Measurements from ENCODE around the gene TAS1R2.

The TAS1R2 gene

GRCh38 chr1:18831656-18832055, 27.8 kb downstream of the TAS1R2 start:
- Histone ChIP-seq H3K23ac (ENCODE audit: low read length) (no peak overlapping the region), H3K79me1 (ENCODE audit: low read length) (no peaks in the 10 kb centered on the region), H3K14ac (ENCODE audit: low read length) (no peak overlapping the region), H2BK12ac (ENCODE audit: low read length) (no peak overlapping the region), H3K4me2 (ENCODE audit: low read length) (no peak overlapping the region), H4K12ac (ENCODE audit: low read depth, low read length) (no peak overlapping the region), H2BK120ac (ENCODE audit: insufficient read depth, low read length, poor library complexity) (no peak overlapping the region), H4K91ac (ENCODE audit: low read depth, low read length) (no peak overlapping the region), H3K4me1 (ENCODE audit: control insufficient read depth in 1 of 2, insufficient read depth in 2 of 2, low read length in 2 of 2) (no peaks in the 10 kb centered on the region), H3K27me3 (ENCODE audit: insufficient read depth, low read length) (no peaks in the 10 kb centered on the region), H4K8ac (ENCODE audit: low read depth, low read length) (no peak overlapping the region), H3K27ac (ENCODE audit: low read depth, low read length) (no peak overlapping the region), H3K9me3 (ENCODE audit: insufficient read depth, low read depth, low read length) (peaks cover 24% of the 10 kb centered on the region), H3K9ac (ENCODE audit: low read length) (no peak overlapping the region), H2BK5ac (ENCODE audit: low read depth, low read length, poor library complexity) (no peak overlapping the region), H3K4ac (ENCODE audit: low read depth, low read length) (no peak overlapping the region), H3K79me2 (ENCODE audit: control insufficient read depth, insufficient read depth, low read length, poor library complexity) (no peaks in the 10 kb centered on the region), H3K18ac (ENCODE audit: low read length) (no peak overlapping the region), H2AFZ (ENCODE audit: insufficient read depth, low read length, poor library complexity) (no peak overlapping the region), H3K4me3 (ENCODE audit: low read depth, low read length) (no peak overlapping the region), H3K36me3 (ENCODE audit: control insufficient read depth in 1 of 2, insufficient read depth in 2 of 2, low read length in 2 of 2) (no peaks in the 10 kb centered on the region), H2AK5ac (ENCODE audit: low read length) (no peak overlapping the region)
- no peak for DNase-seq
- WGBS (ENCODE audit: extremely low coverage, insufficient coverage, insufficient read length): no CpG with 5 or more reads among the region's 2 CpGs

GRCh38 chr1:18830596-18830995, 28.9 kb downstream of the TAS1R2 start:
- WGBS (ENCODE audit: extremely low coverage, insufficient coverage, insufficient read length): no CpG with 5 or more reads among the region's 12 CpGs
- Histone ChIP-seq H2AFZ (ENCODE audit: insufficient read depth, low read length, poor library complexity) (no peak overlapping the region), H3K4me2 (ENCODE audit: low read length) (no peak overlapping the region), H3K18ac (ENCODE audit: low read length) (no peak overlapping the region), H2BK12ac (ENCODE audit: low read length) (no peak overlapping the region), H2AK5ac (ENCODE audit: low read length) (no peak overlapping the region), H3K79me2 (ENCODE audit: control insufficient read depth, insufficient read depth, low read length, poor library complexity) (no peaks in the 10 kb centered on the region), H3K79me1 (ENCODE audit: low read length) (no peaks in the 10 kb centered on the region), H3K4me1 (ENCODE audit: control insufficient read depth in 1 of 2, insufficient read depth in 2 of 2, low read length in 2 of 2) (no peaks in the 10 kb centered on the region), H3K27me3 (ENCODE audit: insufficient read depth, low read length) (no peaks in the 10 kb centered on the region), H4K91ac (ENCODE audit: low read depth, low read length) (no peak overlapping the region), H3K4ac (ENCODE audit: low read depth, low read length) (no peak overlapping the region), H3K9me3 (ENCODE audit: insufficient read depth, low read depth, low read length) (peaks cover 27% of the 10 kb centered on the region), H4K8ac (ENCODE audit: low read depth, low read length) (no peak overlapping the region), H3K14ac (ENCODE audit: low read length) (no peak overlapping the region), H3K27ac (ENCODE audit: low read depth, low read length) (no peak overlapping the region), H2BK120ac (ENCODE audit: insufficient read depth, low read length, poor library complexity) (no peak overlapping the region), H3K36me3 (ENCODE audit: control insufficient read depth in 1 of 2, insufficient read depth in 2 of 2, low read length in 2 of 2) (no peaks in the 10 kb centered on the region), H3K4me3 (ENCODE audit: low read depth, low read length) (no peak overlapping the region), H3K9ac (ENCODE audit: low read length) (no peak overlapping the region), H4K12ac (ENCODE audit: low read depth, low read length) (no peak overlapping the region), H3K23ac (ENCODE audit: low read length) (no peak overlapping the region), H2BK5ac (ENCODE audit: low read depth, low read length, poor library complexity) (no peak overlapping the region)
- DNase-seq: no peak

GRCh38 chr1:18829671-18830070, 29.8 kb downstream of the TAS1R2 start:
- Histone ChIP-seq H3K4me3 (ENCODE audit: low read depth, low read length) (no peak overlapping the region), H3K14ac (ENCODE audit: low read length) (no peak overlapping the region), H3K27me3 (ENCODE audit: insufficient read depth, low read length) (no peaks in the 10 kb centered on the region), H3K23ac (ENCODE audit: low read length) (no peak overlapping the region), H4K91ac (ENCODE audit: low read depth, low read length) (no peak overlapping the region), H2AK5ac (ENCODE audit: low read length) (no peak overlapping the region), H3K18ac (ENCODE audit: low read length) (no peak overlapping the region), H3K4me1 (ENCODE audit: control insufficient read depth in 1 of 2, insufficient read depth in 2 of 2, low read length in 2 of 2) (no peaks in the 10 kb centered on the region), H4K12ac (ENCODE audit: low read depth, low read length) (no peak overlapping the region), H3K79me1 (ENCODE audit: low read length) (no peaks in the 10 kb centered on the region), H3K4me2 (ENCODE audit: low read length) (no peak overlapping the region), H3K27ac (ENCODE audit: low read depth, low read length) (no peak overlapping the region), H4K8ac (ENCODE audit: low read depth, low read length) (no peak overlapping the region), H2AFZ (ENCODE audit: insufficient read depth, low read length, poor library complexity) (no peak overlapping the region), H3K9ac (ENCODE audit: low read length) (no peak overlapping the region), H3K4ac (ENCODE audit: low read depth, low read length) (no peak overlapping the region), H2BK12ac (ENCODE audit: low read length) (no peak overlapping the region), H3K36me3 (ENCODE audit: control insufficient read depth in 1 of 2, insufficient read depth in 2 of 2, low read length in 2 of 2) (no peaks in the 10 kb centered on the region), H2BK120ac (ENCODE audit: insufficient read depth, low read length, poor library complexity) (no peak overlapping the region), H3K9me3 (ENCODE audit: insufficient read depth, low read depth, low read length) (peaks cover 27% of the 10 kb centered on the region), H3K79me2 (ENCODE audit: control insufficient read depth, insufficient read depth, low read length, poor library complexity) (no peaks in the 10 kb centered on the region), H2BK5ac (ENCODE audit: low read depth, low read length, poor library complexity) (no peak overlapping the region)
- WGBS (ENCODE audit: extremely low coverage, insufficient coverage, insufficient read length): no CpG with 5 or more reads among the region's 1 CpG
- DNase-seq: no peak

DNA sequence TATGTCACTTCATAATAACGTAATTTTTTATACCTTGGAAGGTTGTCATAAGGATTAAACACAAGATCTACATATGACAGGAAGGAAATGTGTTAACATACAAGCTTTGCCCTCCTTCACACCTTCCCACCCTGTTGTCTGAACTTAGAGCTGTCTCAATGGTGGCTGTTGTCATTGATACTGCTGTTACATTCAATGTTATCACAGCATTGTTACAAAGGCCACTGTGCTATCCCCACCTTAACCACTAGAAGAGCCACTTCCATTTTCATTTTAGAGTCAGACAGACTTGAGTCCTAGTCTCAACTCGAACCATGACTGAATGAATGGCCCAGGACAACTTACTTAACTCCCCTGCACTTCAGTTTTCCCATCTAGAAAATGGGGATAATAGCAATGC, 31.2 kb downstream of the TAS1R2 start:
- Histone ChIP-seq H3K9me3 (ENCODE audit: insufficient read depth, low read depth, low read length) (peaks cover 27% of the 10 kb centered on the region), H2BK12ac (ENCODE audit: low read length) (no peak overlapping the region), H2AFZ (ENCODE audit: insufficient read depth, low read length, poor library complexity) (no peak overlapping the region), H4K8ac (ENCODE audit: low read depth, low read length) (no peak overlapping the region), H4K91ac (ENCODE audit: low read depth, low read length) (no peak overlapping the region), H3K36me3 (ENCODE audit: control insufficient read depth in 1 of 2, insufficient read depth in 2 of 2, low read length in 2 of 2) (no peaks in the 10 kb centered on the region), H2AK5ac (ENCODE audit: low read length) (no peak overlapping the region), H3K4me3 (ENCODE audit: low read depth, low read length) (no peak overlapping the region), H3K27ac (ENCODE audit: low read depth, low read length) (no peak overlapping the region), H4K12ac (ENCODE audit: low read depth, low read length) (no peak overlapping the region), H3K18ac (ENCODE audit: low read length) (no peak overlapping the region), H3K9ac (ENCODE audit: low read length) (no peak overlapping the region), H3K4me2 (ENCODE audit: low read length) (no peak overlapping the region), H3K27me3 (ENCODE audit: insufficient read depth, low read length) (no peaks in the 10 kb centered on the region), H3K14ac (ENCODE audit: low read length) (no peak overlapping the region), H3K4ac (ENCODE audit: low read depth, low read length) (no peak overlapping the region), H3K4me1 (ENCODE audit: control insufficient read depth in 1 of 2, insufficient read depth in 2 of 2, low read length in 2 of 2) (no peaks in the 10 kb centered on the region), H3K79me1 (ENCODE audit: low read length) (no peaks in the 10 kb centered on the region), H2BK5ac (ENCODE audit: low read depth, low read length, poor library complexity) (no peak overlapping the region), H3K79me2 (ENCODE audit: control insufficient read depth, insufficient read depth, low read length, poor library complexity) (no peaks in the 10 kb centered on the region), H3K23ac (ENCODE audit: low read length) (no peak overlapping the region), H2BK120ac (ENCODE audit: insufficient read depth, low read length, poor library complexity) (no peak overlapping the region)
- WGBS (ENCODE audit: extremely low coverage, insufficient coverage, insufficient read length): no CpG with 5 or more reads among the region's 2 CpGs
- DNase-seq: no peak
